HUES64 (cell line): ENCODE results near the gene UTS2R.

Experiments used
- H3K27ac ChIP-seq: 2 replicates; pipeline ENCODE4 v1.7.0; 2013; ENCODE audit warnings: low read depth, low read length, inconsistent platforms
- H3K27me3 ChIP-seq: 2 replicates; pipeline ENCODE4 v1.6.1; 2013; ENCODE audit warnings: mild to moderate bottlenecking, low read length; ENCODE audit not compliant: insufficient read depth
- H3K36me3 ChIP-seq: 2 replicates; pipeline ENCODE4 v1.6.1; 2013; ENCODE audit warnings: mild to moderate bottlenecking, low read length; ENCODE audit not compliant: insufficient read depth
- H3K4me1 ChIP-seq: 2 replicates; pipeline ENCODE4 v1.6.1; 2013; ENCODE audit warnings: mild to moderate bottlenecking, low read length, moderate library complexity; ENCODE audit not compliant: insufficient read depth
- H3K4me3 ChIP-seq: 2 replicates; pipeline ENCODE4 v1.5.1; 2013; ENCODE audit warnings: mild to moderate bottlenecking, low read length, moderate library complexity
- H3K9ac ChIP-seq: 2 replicates; pipeline ENCODE4 v1.6.1; 2013; ENCODE audit warnings: mild to moderate bottlenecking, low read depth, low read length
- H3K9me3 ChIP-seq: 2 replicates; pipeline ENCODE4 v1.6.1; 2013; ENCODE audit warnings: low read depth, low read length; ENCODE audit not compliant: insufficient read depth
- WGBS: fragments of 150-250, 120-280 bp; methylation state at CpG from one replicate; pipeline ENCODE4 v1.1.7; 2013; ENCODE audit warnings: missing lambda C conversion rate; 5-methylcytosine and 5-hydroxymethylcytosine counted together

UTS2R gene

DNA sequence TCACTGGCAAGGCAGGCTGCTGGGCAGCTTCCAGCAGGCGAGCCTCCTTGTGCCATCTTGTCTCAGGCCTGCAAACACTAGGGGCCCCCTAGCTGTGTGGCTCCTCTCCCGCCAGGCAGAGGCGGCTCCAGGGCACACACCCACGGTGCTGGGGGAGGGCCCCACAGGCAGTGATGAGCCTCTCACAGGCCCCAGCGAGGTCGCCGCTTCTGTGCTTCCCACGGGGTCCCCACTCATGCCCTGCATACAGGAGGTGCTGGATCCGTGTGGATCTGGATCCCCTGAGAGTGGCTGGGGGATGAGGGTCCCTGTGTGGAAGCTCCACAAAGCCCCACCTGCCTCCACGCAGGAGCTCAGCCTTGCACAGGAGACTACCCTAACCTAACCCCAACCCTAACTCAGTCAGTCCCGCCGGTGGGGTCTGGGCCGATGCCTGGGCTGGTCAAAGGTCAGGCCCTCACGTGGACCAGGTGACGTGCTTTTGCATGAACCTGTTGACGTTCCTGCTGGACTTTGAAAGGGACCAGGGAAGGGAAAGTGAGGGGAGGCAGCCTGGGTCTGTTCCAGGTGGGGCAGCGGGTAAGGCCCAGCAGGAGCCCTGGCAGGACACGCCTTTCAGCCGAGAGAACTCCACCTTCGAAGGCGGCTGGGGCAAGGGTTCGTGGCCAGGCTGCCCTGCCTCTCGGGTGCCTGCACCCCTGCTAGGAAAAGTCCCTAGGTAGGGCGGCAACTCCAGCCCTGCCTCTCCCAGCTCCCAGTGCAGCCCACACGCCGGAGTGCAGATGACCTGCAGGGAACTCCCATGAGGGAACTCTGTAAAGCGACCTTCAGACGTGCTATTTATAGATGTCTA, 43.2 kb upstream of the UTS2R start:
- H3K27me3 ChIP-seq = peaks cover 44% of the 10 kb centered on the region
- peaks cover 7% of the 10 kb centered on the region; the same call in 1 of the 2 replicates for H3K4me1 ChIP-seq
- 59% methylated on average over 26 of the region's 28 CpGs for WGBS
- H3K27ac ChIP-seq = no peak overlapping the region
- H3K4me3 ChIP-seq = no peak overlapping the region
- no peaks in the 10 kb centered on the region for H3K36me3 ChIP-seq
- no peaks in the 10 kb centered on the region for H3K9me3 ChIP-seq
- no peak overlapping the region for H3K9ac ChIP-seq

DNA sequence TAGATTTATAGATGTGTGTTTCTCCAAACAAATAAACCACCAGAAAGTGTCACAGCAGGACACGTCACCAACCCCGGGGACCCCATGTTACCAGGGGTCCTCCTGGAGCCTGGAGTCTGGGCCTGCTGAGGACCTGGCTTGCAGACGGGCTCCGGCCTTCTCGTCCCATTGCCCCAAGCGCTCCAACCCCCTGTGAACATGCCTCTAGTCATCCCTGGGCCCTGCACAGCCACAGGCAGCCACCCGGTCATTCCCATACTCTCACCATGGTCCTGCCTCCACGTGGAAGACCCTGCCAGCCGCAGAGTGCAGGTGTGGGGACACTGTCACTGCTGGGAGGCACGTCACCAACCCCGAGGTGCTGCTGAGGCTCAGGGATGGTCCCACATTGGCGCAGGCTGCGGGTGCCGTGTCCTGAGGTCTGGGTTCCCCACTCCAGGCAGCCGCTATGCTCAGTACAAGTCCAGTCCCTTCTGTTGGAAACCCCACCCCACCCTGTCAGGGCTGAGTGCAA, 42.5 kb upstream of the UTS2R start:
- Histone ChIP-seq H3K4me1 (peaks cover 7% of the 10 kb centered on the region; the same call in 1 of the 2 replicates), H3K9ac (no peak overlapping the region), H3K36me3 (no peaks in the 10 kb centered on the region), H3K27ac (no peak overlapping the region), H3K27me3 (peaks cover 51% of the 10 kb centered on the region), H3K4me3 (no peak overlapping the region), H3K9me3 (no peaks in the 10 kb centered on the region)
- 90% methylated on average over 15 of the region's 15 CpGs for WGBS

DNA sequence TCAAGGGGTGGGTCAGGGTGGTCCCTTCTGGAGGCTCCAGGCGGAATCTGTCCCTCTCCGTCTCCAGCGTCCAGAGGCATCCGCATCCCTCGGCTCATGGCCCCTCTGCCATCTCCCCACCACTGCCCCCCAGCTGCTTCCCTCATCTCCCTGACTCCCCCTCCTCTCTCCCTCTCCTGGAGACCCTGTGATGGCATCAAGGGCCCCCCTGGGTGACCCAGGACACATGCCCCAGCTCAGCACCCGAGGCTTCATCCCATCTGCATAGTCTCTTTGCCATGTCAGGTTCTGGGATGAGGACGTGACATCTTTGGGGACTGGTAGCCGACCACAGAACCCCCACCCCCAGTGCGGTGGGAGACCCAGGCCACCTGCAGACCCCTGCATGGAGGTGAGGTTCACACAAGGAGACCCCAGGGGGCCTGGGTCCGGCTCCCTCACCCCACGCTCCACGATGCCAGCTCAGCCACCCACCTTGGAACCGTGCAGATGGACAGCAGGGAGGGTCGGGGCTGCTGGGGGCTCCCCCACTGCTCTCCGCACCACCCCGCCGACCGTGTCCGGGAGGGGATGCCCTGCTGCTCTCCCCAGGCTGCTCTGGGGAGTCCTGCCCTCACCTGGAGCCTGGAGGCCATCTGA, 41.8 kb upstream of the UTS2R start:
- Histone ChIP-seq H3K4me1 (peaks cover 7% of the 10 kb centered on the region; the same call in 1 of the 2 replicates), H3K9me3 (no peaks in the 10 kb centered on the region), H3K27me3 (peaks cover 59% of the 10 kb centered on the region), H3K36me3 (no peaks in the 10 kb centered on the region), H3K27ac (no peak overlapping the region), H3K4me3 (no peak overlapping the region), H3K9ac (no peak overlapping the region)
- WGBS = 90% methylated on average over 19 of the region's 19 CpGs

DNA sequence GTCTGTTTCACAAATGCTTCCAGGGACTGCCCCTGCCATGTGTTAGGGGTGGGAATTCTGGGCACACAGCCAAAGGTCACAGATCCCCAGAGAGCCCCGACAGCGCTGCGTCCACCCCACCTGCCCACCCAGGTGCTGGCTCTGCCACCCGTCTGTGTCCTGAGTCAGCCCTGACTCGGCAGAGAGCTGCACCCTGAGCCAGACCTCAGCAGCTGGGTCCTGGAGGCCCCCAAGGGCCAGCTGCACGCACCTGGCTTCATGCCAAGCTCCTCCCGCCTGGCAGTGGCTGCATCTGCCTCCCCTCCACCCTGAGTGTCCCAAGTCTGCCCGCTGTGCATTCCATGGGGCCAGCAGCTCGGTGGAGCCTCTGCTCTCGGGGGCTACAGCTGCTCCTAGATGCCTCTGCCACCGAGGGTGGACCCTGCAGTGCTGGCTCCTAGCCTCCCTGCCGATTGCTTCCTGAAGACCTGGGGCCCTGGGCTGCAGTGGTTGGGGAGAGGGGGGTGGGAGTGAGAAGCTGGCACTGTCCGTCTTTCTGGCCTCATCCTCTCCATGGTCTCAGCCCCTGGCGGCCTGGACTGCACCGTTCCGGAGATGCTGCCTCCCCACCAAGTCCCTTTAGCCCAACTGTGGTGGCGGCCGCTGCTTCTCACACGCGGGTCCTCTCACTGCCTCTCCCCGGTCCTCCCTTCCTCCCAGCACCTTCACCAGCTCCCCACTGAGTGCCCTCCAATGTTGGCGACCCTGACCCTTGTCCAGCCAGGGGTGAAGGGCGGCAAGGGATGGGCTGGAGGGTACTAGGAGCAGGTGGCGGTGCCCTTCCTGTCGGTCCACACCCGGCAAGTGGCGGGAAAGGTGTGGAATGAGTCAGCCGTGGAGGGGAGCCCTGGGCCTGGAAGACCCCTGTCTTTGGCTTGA, 41.0 kb upstream of the UTS2R start:
- Histone ChIP-seq H3K4me1 (peaks cover 11% of the 10 kb centered on the region; the same call in 1 of the 2 replicates), H3K4me3 (no peak overlapping the region), H3K9me3 (no peaks in the 10 kb centered on the region), H3K9ac (no peak overlapping the region), H3K36me3 (no peaks in the 10 kb centered on the region), H3K27me3 (peaks cover 67% of the 10 kb centered on the region), H3K27ac (no peak overlapping the region)
- 83% methylated on average over 28 of the region's 28 CpGs for WGBS

DNA sequence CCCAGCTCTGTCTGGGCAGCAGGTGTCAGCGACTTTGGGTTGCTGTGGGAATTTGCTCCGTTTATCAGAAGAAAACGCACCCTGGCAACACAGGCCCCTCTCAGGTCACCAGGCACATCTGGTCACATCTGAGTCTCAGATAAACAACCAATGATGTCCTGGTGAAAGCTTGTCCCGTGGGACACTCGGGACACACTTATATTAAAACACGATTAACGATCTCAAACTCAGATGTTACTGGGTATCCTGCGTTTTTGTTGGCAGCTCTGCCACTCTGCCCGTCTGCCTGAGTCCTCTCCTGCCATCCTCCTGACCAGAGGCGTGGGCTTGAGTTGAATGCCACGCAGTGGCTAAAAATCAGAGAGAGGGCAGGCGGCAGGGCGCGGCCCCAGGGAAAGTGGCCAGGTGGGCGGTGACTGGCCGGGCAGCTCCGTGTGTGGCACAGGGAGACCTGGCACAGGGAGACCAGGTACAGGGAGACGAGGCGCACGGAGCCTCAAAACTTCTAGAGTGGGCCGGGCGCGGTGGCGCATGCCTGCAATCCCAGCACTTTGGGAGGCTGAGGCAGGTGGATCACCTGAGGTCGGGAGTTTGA, 40.1 kb upstream of the UTS2R start:
- Histone ChIP-seq H3K4me1 (peaks cover 15% of the 10 kb centered on the region), H3K4me3 (no peak overlapping the region), H3K27ac (no peak overlapping the region), H3K27me3 (peaks cover 73% of the 10 kb centered on the region), H3K9me3 (no peaks in the 10 kb centered on the region), H3K9ac (no peak overlapping the region), H3K36me3 (no peaks in the 10 kb centered on the region)
- 93% methylated on average over 25 of the region's 25 CpGs for WGBS

DNA sequence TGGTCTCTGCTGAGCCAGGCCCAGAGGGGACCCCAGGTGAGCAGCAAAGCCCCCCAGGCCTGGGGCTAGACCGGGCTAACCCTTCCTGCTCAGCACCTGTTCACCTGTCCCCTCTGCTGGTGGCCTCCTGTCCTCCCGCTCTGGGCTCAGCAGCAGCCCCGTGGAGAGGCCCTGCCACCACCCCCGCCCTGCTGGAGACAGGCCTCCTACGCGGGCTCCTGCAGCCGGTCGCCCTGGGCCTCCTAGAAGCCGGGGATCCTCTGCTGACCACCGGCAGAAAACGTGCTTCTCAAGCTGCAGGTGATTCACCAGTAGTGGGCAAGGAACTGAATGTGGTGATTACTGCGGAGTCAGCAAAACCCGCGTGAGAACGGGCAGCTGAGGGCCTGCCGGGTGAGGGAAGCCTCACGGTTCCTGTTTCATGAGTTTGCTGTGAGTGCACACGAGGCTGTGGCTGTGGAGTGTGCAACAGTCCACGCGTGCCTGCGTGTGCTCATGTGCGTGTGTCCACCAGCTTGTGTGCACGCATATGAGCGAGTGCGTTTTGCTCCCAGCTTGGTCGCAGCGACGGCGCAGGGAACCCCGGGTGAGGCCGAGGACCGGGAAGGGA, 38.8 kb upstream of the UTS2R start:
- Histone ChIP-seq H3K27ac (no peak overlapping the region), H3K27me3 (peaks cover 83% of the 10 kb centered on the region), H3K9ac (no peak overlapping the region), H3K36me3 (no peaks in the 10 kb centered on the region), H3K4me3 (peak overlapping the region; percentile 32), H3K4me1 (peaks cover 12% of the 10 kb centered on the region), H3K9me3 (no peaks in the 10 kb centered on the region)
- WGBS = 24% methylated on average over 32 of the region's 32 CpGs

DNA sequence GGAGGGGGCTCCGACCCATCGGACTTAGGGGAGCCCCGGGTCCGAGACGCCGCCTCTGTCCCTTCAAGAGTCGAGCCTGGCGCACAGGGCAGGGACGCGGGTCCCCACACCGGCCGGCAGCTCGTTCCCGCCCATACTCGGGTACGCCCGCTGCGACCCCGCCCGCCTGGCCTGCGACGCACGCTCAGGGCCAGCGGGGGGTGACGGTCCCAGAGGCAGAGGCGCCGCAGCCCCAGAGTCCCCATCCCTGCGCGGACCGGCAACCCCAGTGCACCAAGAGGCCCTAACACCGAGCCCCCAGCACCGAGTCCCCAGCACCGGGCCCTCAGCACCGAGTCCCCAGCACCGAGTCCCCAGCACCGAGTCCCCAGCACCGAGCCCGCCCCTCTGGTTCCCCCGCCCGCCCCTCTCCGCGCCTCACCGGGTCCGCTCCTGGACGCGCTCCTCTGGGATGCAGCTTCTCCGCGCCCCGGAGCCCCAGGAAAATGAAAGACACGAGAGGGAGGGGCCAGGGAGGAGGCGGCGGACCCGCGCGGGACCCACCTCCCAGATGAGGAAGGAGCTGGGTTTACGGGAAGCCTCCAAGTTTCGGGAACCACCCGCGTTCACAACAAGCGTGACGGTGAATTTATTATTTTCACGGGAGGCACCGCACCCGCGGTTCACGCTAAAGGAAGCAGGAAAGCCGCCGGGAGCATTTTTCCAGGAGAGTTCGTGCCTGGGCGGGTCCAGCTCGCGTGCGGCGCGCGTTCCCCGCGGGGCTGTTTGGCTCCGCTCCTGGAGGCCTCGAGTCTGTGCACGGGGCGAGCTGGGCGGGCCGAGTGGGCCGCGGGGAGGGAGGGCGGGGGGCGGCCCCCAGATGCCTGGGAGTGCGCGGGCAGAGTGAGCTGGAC, 38.0 kb upstream of the UTS2R start, which contains the start of gene SECTM1:
Gene SECTM1, minus strand, starts transcription at position 488 of the 893 bp plus-strand sequence. CDS start 6,526 bp downstream, outside the sequence.
- H3K9ac ChIP-seq = no peak within 1 kb of the TSS
- no peaks in the 10 kb centered on the region for H3K9me3 ChIP-seq
- H3K4me3 ChIP-seq = peak within 1 kb of the TSS; percentile 45
- H3K27me3 ChIP-seq = peaks cover 87% of the 10 kb centered on the region
- H3K36me3 ChIP-seq = no peaks in the 10 kb centered on the region
- peaks cover 12% of the 10 kb centered on the region for H3K4me1 ChIP-seq
- H3K27ac ChIP-seq = no peak within 1 kb of the TSS
- 10% methylated on average over 90 of the region's 90 CpGs for WGBS

DNA sequence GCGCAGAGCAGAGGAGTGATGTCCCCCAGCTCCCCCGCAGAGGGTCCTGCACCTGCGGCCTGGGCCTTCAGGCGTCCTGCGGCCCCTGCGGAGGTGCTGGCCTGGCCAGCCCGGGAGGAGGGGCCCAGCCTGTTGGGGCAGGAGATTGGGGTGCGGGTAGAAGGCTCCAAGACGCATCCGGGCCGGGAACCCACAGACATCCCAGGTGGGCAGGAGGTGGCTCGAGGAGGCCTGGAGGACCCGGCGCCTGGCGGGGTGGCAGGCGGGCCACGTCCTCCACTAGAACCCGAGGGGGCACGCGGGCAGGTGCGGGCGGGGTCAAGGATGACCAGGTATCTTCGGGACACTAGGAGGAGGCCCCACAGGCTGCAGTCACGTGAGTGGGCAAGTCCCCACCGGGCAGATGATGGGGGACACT, 37.4 kb upstream of the UTS2R start:
- no peak overlapping the region for H3K9ac ChIP-seq
- H3K4me3 ChIP-seq = no peak overlapping the region
- peaks cover 92% of the 10 kb centered on the region for H3K27me3 ChIP-seq
- H3K27ac ChIP-seq = no peak overlapping the region
- H3K36me3 ChIP-seq = no peaks in the 10 kb centered on the region
- H3K4me1 ChIP-seq = peaks cover 17% of the 10 kb centered on the region
- H3K9me3 ChIP-seq = no peaks in the 10 kb centered on the region
- 83% methylated on average over 25 of the region's 25 CpGs for WGBS

DNA sequence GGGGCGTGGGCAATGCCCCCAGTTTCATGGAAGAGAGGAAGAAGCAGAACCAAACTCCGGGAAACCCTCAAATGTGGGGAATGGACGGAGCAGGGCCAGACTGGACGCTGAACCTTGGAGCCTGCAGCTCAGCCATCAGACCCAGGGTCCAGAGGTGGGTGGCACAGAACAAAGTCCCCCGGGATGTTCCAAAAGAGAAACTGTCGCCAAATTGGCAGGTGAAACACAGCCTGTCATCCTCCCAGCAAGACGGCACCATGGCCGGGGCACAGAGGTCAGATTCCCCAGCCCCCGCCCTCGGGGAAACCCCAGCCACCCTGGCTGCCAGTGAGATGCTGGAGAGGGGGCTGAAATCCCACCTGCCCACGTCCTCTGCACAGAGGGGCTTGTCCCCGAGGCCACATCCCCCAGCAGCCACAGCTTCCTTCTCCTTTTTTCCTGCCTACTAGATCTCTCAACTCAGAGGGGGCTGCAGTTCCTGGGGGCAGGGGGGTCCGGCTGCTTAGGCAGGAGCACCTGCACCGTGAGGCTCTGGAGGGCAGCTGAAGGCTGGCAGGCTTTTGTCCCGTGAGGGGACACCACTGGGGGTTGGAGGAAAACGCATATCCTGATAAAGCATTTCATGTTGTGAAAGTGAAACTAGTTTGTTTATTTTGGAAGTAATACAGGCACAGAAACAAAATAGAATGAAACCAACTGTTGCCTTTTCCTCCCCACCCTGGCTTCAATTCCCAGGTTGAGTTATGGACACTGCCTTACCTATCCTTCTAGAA, 36.8 kb upstream of the UTS2R start:
- Histone ChIP-seq H3K9me3 (no peaks in the 10 kb centered on the region), H3K4me3 (no peak overlapping the region), H3K27me3 (peaks cover 92% of the 10 kb centered on the region), H3K9ac (no peak overlapping the region), H3K4me1 (peaks cover 19% of the 10 kb centered on the region), H3K27ac (no peak overlapping the region), H3K36me3 (no peaks in the 10 kb centered on the region)
- WGBS = 70% methylated on average over 16 of the region's 16 CpGs
